Small intestine (tissue), 7 donors: ENCODE measurements around the gene OR2J3. TPM values are rescaled to one million over a fixed set of nuclear protein-coding genes. Genes with fewer than 3 reads are reported as not detected.
"Not testable (repeated sequence)": the region's sequence is repeated elsewhere in the genome, so short reads cannot be mapped to it uniquely, and the experiment has no call there.

ENCODE experiments used
- DNase-seq, 2 donors: peaks; one replicate each; pipeline versions ENCODE4 v3.0.0 to v3.0.0-alpha.2; 2013
- FAIRE-seq: peaks from 2 replicates; lab custom pipeline; 2012; peaks lifted over from hg19 to GRCh38; lab: Jason Lieb, UNC
- H3K27ac ChIP-seq, 3 donors: one replicate each; pipeline ENCODE4 v1.5.1; 2013; ENCODE audit warnings: low read length in 2 of 3, mild to moderate bottlenecking in 2 of 3, control low read depth in 1 of 3, inconsistent platforms in 1 of 3, low read depth in 1 of 3, moderate library complexity in 1 of 3
- H3K27me3 ChIP-seq, 3 donors: one replicate each; pipeline ENCODE4 v1.6.1; 2013; ENCODE audit warnings: low read length in 3 of 3, inconsistent platforms in 1 of 3; ENCODE audit not compliant: control insufficient read depth in 3 of 3, insufficient read depth in 3 of 3
- H3K36me3 ChIP-seq, 3 donors: one replicate each; pipeline ENCODE4 v1.6.1; 2013; ENCODE audit warnings: low read length in 3 of 3, inconsistent platforms in 1 of 3, low read depth in 1 of 3, mild to moderate bottlenecking in 1 of 3, moderate library complexity in 1 of 3; ENCODE audit not compliant: control insufficient read depth in 3 of 3, insufficient read depth in 2 of 3
- H3K4me1 ChIP-seq, 3 donors: one replicate each; pipeline ENCODE4 v1.6.1; 2013; ENCODE audit warnings: low read length in 2 of 3, inconsistent platforms in 1 of 3, low read depth in 1 of 3, mild to moderate bottlenecking in 1 of 3, moderate library complexity in 1 of 3; ENCODE audit not compliant: control insufficient read depth in 3 of 3, insufficient read depth in 2 of 3
- H3K4me3 ChIP-seq, 3 donors: one replicate each; pipeline ENCODE4 v1.5.1; 2013; ENCODE audit warnings: low read length in 3 of 3, control low read depth in 1 of 3, inconsistent platforms in 1 of 3, low read depth in 1 of 3, mild to moderate bottlenecking in 1 of 3, moderate library complexity in 1 of 3
- H3K9me3 ChIP-seq, 2 donors: one replicate each; pipeline ENCODE4 v1.6.1; 2013; ENCODE audit warnings: low read depth in 1 of 2, low read length in 1 of 2; ENCODE audit not compliant: control insufficient read depth in 2 of 2, insufficient read depth in 1 of 2
- WGBS, 3 donors: extraction: QIAGEN DNeasy Blood & Tissue Kit; methylation state at CpG; one replicate each; pipeline ENCODE4 v1.1.7; 2013; 5-methylcytosine and 5-hydroxymethylcytosine counted together
- polyA plus RNA-seq, 4 donors: library from polyadenylated mRNA; stranded (reverse) in 3 of 4; unstranded in 1 of 4; fragments of 200-250 nt in 3 of 4; fragments of 120-200 nt in 1 of 4; gene quantifications; one replicate each; pipeline versions ENCODE4 v1.2.1 to v1.2.3, GENCODE V29; 2013
- donor health status: healthy with polysubstance abuse.
- donor health status: control.
- donor health status: control.
- donor health status: Bipolar disorder and iron deficiency.
- donor health status: healthy.

Gene OR2J3
- polyA plus RNA-seq, 4 donors = not detected

GRCh38 chr6:29142309-29142708 is 34.5 kb downstream of the OR2J3 start:
- FAIRE-seq (no peak), DNase-seq (no peak)
- Histone ChIP-seq H3K4me1 (no peaks in the 10 kb centered on the region), H3K9me3 (no peaks in the 10 kb centered on the region), H3K27ac (no peak overlapping the region), H3K4me3 (no peak overlapping the region), H3K36me3 (no peaks in the 10 kb centered on the region), H3K27me3 (peaks cover 0 to 3% (median 0%) of the 10 kb centered on the region in 3 donors)

GRCh38 chr6:29146179-29146578 is 38.3 kb downstream of the OR2J3 start:
- 43 to 59% (median 44%) methylated on average over 2 of the region's 2 CpGs for whole genome bisulfite sequencing, 3 donors
- H3K27ac ChIP-seq = no peak overlapping the region
- H3K4me3 ChIP-seq = no peak overlapping the region
- H3K36me3 ChIP-seq = no peaks in the 10 kb centered on the region
- no peak for DNase-seq
- H3K4me1 ChIP-seq = no peaks in the 10 kb centered on the region
- FAIRE-seq = no peak
- no peaks in the 10 kb centered on the region for H3K9me3 ChIP-seq
- no peaks in the 10 kb centered on the region for H3K27me3 ChIP-seq

- no peak for FAIRE-seq
- H3K4me1 ChIP-seq = no peaks in the 10 kb centered on the region
- no peaks in the 10 kb centered on the region for H3K36me3 ChIP-seq
- H3K4me3 ChIP-seq = no peak overlapping the region
- WGBS, 3 donors = 92 to 94% (median 93%) methylated on average over 3 of the region's 3 CpGs
- H3K27ac ChIP-seq = no peak overlapping the region
- no peaks in the 10 kb centered on the region for H3K9me3 ChIP-seq
- DNase-seq = no peak
- H3K27me3 ChIP-seq = no peaks in the 10 kb centered on the region
Measured at GRCh38 chr6:29147074-29147473, 39.2 kb downstream of the OR2J3 start.

GRCh38 chr6:29149444-29149843 is 41.6 kb downstream of the OR2J3 start:
- not testable (repeated sequence) for H3K27ac ChIP-seq, H3K4me1 ChIP-seq, H3K36me3 ChIP-seq, H3K9me3 ChIP-seq, DNase-seq, H3K27me3 ChIP-seq, FAIRE-seq, H3K4me3 ChIP-seq
- WGBS, 3 donors = 73 to 81% (median 76%) methylated on average over 3 of the region's 3 CpGs

GRCh38 chr6:29153083-29153482 is 45.2 kb downstream of the OR2J3 start:
- Histone ChIP-seq H3K4me3 (no peak overlapping the region), H3K9me3 (no peaks in the 10 kb centered on the region), H3K27me3 (no peaks in the 10 kb centered on the region), H3K4me1 (no peaks in the 10 kb centered on the region), H3K36me3 (no peaks in the 10 kb centered on the region), H3K27ac (no peak overlapping the region)
- 73 to 77% (median 75%) methylated on average over 1 of the region's 1 CpG for WGBS, 3 donors
- DNase-seq (no peak), FAIRE-seq (no peak)

- not testable (repeated sequence) for H3K27ac ChIP-seq, H3K4me1 ChIP-seq, H3K9me3 ChIP-seq, FAIRE-seq, H3K36me3 ChIP-seq, H3K27me3 ChIP-seq, DNase-seq, H3K4me3 ChIP-seq
- WGBS, 3 donors = 35 to 51% (median 38%) methylated on average over 1 of the region's 1 CpG
Measured at GRCh38 chr6:29155182-29155581, 47.3 kb downstream of the OR2J3 start.

- not testable (repeated sequence) for H3K4me1 ChIP-seq, H3K27ac ChIP-seq, H3K9me3 ChIP-seq, H3K4me3 ChIP-seq, FAIRE-seq, H3K36me3 ChIP-seq, DNase-seq, H3K27me3 ChIP-seq
- 96 to 98% (median 96%) methylated on average over 6 to 25 of the region's 29 CpGs for WGBS, 3 donors
Measured at GRCh38 chr6:29159922-29160321, 52.1 kb downstream of the OR2J3 start.

Other genes with a start within 250 kb of the OR2J3 start
- gene TRIM27, start 184.1 kb upstream of the OR2J3 start, polyA plus RNA-seq = 10 to 100 TPM; 30.5 to 63.8 (median 36.7) TPM
- gene ZNF311, start 102.7 kb upstream of the OR2J3 start, polyA plus RNA-seq = 1 to 10 TPM in 2 of 4 donors, under 1 TPM in 2; 0.27 to 4.1 (median 0.86) TPM
- gene OR2W1, start 62.9 kb upstream of the OR2J3 start, polyA plus RNA-seq = not detected
- gene OR2B3, start 20.7 kb upstream of the OR2J3 start, polyA plus RNA-seq = not detected
- not detected for gene OR2J1, start 8.6 kb upstream of the OR2J3 start, polyA plus RNA-seq
- gene OR2J2, start 62.8 kb downstream of the OR2J3 start, polyA plus RNA-seq = not detected
- gene OR14J1, start 193.6 kb downstream of the OR2J3 start, polyA plus RNA-seq = under 1 TPM in 1 of 4 donors, not detected in 3; under 0.01 TPM